Measurements from ENCODE around the gene GLYATL3. TPM values are rescaled to one million over a fixed set of nuclear protein-coding genes. Genes with fewer than 3 reads are reported as not detected.

GLYATL3 gene
- total RNA-seq, 1 donor from 2014 or later = not detected

DNA sequence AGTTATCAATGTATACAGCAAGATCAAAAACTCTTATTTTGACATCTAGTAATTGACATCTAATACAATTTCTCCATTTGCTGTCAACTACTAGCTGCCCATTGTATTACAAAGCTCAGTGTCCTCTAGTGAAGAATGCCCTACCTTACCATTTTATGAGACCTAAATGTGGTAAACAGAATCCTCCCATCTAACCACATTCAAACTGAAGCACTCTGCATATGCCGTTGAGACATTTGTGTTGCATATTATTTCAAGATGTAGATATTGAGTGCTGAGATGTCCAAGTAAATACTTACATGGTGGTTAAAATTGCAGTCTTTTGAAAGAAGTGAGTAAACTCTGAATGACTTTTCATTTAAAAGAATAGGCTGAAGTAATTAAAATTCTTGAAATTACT lies 597 bp upstream of the GLYATL3 start:
- TF ChIP-seq, protein P1, sequence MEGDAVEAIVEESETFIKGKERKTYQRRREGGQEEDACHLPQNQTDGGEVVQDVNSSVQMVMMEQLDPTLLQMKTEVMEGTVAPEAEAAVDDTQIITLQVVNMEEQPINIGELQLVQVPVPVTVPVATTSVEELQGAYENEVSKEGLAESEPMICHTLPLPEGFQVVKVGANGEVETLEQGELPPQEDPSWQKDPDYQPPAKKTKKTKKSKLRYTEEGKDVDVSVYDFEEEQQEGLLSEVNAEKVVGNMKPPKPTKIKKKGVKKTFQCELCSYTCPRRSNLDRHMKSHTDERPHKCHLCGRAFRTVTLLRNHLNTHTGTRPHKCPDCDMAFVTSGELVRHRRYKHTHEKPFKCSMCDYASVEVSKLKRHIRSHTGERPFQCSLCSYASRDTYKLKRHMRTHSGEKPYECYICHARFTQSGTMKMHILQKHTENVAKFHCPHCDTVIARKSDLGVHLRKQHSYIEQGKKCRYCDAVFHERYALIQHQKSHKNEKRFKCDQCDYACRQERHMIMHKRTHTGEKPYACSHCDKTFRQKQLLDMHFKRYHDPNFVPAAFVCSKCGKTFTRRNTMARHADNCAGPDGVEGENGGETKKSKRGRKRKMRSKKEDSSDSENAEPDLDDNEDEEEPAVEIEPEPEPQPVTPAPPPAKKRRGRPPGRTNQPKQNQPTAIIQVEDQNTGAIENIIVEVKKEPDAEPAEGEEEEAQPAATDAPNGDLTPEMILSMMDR (IDR thresholded peaks at IDR 0.05) = no peak
- Mint-ChIP-seq H3K9me3 (ENCODE audit: unreplicated experiment) (no peaks in the 10 kb centered on the region), H3K4me1 (ENCODE audit: unreplicated experiment) (no peaks in the 10 kb centered on the region), H3K36me3 (ENCODE audit: unreplicated experiment) (no peaks in the 10 kb centered on the region), H3K4me3 (ENCODE audit: unreplicated experiment) (no peak overlapping the region), H3K27ac (ENCODE audit: unreplicated experiment) (no peak overlapping the region), H3K27me3 (ENCODE audit: unreplicated experiment) (peaks cover 18% of the 10 kb centered on the region)
- DNase-seq (ENCODE audit: extremely low spot score, unreplicated experiment) = no peak

DNA sequence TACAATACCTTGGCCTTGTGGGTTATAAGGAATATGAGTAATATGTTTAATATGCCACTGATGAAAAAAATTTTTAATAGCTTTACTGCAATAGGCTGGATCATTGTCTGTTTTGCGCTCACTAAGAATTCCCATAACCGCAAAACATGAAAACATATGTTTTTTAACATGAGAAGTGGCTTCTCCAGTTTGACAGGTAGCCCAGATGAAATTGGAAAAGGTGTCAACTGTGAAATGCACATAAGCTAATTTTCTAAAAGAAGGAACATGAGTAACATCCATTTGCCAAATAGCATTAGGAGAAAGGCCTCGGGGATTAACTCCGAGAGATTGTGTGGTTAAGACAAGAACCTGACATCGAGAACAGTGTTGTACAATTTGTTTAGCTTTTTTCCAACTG lies 4.9 kb downstream of the GLYATL3 start:
- Mint-ChIP-seq H3K27ac (ENCODE audit: unreplicated experiment) (no peak overlapping the region), H3K4me1 (ENCODE audit: unreplicated experiment) (no peaks in the 10 kb centered on the region), H3K27me3 (ENCODE audit: unreplicated experiment) (peaks cover 9% of the 10 kb centered on the region), H3K9me3 (ENCODE audit: unreplicated experiment) (peaks cover 9% of the 10 kb centered on the region), H3K36me3 (ENCODE audit: unreplicated experiment) (no peaks in the 10 kb centered on the region), H3K4me3 (ENCODE audit: unreplicated experiment) (no peak overlapping the region)
- no peak for DNase-seq (ENCODE audit: extremely low spot score, unreplicated experiment)
- TF ChIP-seq, protein P1 (IDR thresholded peaks at IDR 0.05) = no peak

DNA sequence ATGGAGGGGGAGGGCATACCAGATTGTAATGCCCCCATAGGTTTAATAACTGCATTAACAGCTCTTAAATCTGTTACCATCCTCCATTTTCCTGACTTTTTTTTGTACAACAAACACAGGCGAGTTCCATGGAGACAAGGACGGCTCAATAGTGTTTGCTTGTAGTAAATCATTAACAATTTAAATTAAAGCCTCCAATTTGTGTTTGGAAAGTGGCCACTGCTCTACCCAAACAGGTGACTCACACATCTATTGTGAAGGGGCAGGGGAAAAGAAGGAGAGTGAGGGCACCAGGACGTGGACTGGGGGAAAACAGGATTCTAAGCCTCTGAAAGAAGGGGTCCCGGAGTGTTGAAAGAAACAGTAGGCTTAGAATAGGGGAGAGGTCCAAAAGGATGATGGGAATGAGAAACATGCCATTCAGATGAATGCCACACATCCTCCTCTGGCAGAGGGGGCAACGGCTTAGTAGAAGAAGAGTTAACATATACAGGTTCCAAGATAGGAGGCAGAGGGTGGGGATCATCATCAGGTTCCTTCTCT lies 6.9 kb downstream of the GLYATL3 start:
- TF ChIP-seq, protein P1 (IDR thresholded peaks at IDR 0.05) = no peak
- no peak for DNase-seq (ENCODE audit: extremely low spot score, unreplicated experiment)
- Mint-ChIP-seq H3K4me3 (ENCODE audit: unreplicated experiment) (no peak overlapping the region), H3K4me1 (ENCODE audit: unreplicated experiment) (no peaks in the 10 kb centered on the region), H3K27me3 (ENCODE audit: unreplicated experiment) (no peaks in the 10 kb centered on the region), H3K27ac (ENCODE audit: unreplicated experiment) (no peak overlapping the region), H3K9me3 (ENCODE audit: unreplicated experiment) (peaks cover 9% of the 10 kb centered on the region), H3K36me3 (ENCODE audit: unreplicated experiment) (no peaks in the 10 kb centered on the region)

DNA sequence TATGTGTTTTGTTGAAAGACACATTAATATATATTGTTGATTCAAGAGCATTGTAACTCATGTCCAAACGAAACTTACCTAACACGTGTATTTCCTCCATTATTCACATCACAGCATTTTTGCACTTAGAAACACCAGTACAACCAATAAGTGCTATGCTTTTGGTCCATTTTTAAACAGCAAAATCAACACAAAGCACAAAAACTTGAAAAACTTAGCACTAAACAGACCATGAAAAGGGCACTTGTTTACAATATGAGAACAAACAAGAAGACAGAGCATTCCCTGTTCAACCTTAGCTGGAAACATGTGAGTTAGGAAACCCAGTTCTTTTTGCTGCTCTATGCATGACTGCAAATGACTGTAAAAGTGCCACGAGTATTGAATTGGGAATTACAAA lies 9.6 kb downstream of the GLYATL3 start:
- Mint-ChIP-seq H3K27ac (ENCODE audit: unreplicated experiment) (no peak overlapping the region), H3K27me3 (ENCODE audit: unreplicated experiment) (no peaks in the 10 kb centered on the region), H3K9me3 (ENCODE audit: unreplicated experiment) (peaks cover 9% of the 10 kb centered on the region), H3K36me3 (ENCODE audit: unreplicated experiment) (no peaks in the 10 kb centered on the region), H3K4me3 (ENCODE audit: unreplicated experiment) (no peak overlapping the region), H3K4me1 (ENCODE audit: unreplicated experiment) (peaks cover 5% of the 10 kb centered on the region)
- no peak for DNase-seq (ENCODE audit: extremely low spot score, unreplicated experiment)
- TF ChIP-seq, protein P1 (IDR thresholded peaks at IDR 0.05) = no peak

DNA sequence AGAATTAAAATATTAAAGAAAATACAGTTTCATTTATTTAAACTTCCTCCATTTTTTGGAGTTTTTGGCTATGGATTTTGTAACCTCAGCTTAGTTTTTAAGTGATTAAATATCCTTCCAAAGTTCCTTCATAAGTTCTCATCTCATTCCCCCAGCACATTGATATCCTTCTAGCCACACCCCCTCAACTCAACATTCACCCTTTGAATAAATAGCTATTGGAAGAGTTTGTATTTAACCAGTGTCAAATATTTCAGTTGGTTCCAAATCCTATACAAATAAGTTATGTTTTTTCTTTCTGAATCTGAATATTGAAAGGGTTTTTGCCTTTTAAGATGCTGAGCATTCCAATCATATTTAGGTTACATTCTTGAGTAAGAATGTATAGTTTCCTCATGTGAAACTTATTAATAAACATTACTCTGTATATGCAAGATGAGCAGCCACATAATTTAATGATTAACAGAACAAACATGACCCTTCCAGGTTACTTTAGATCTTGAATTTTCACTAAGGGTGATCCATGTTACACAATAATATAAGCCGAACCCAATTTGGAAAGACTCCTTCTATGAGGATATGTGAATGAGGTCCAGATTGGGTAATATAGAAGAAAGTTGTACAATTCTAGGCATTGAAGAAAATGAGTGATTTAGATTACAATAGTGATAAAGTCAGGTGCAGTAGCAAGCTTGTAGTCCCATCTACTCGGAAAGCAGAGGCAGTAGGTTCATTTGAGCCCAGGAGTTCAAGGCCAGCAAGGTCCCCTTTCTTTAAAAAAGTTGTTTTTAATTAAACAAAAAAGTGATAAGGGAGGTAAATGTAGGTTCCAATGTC lies 13.6 kb downstream of the GLYATL3 start:
- Mint-ChIP-seq H3K27me3 (ENCODE audit: unreplicated experiment) (no peaks in the 10 kb centered on the region), H3K9me3 (ENCODE audit: unreplicated experiment) (no peaks in the 10 kb centered on the region), H3K4me1 (ENCODE audit: unreplicated experiment) (peaks cover 5% of the 10 kb centered on the region), H3K27ac (ENCODE audit: unreplicated experiment) (no peak overlapping the region), H3K4me3 (ENCODE audit: unreplicated experiment) (no peak overlapping the region), H3K36me3 (ENCODE audit: unreplicated experiment) (no peaks in the 10 kb centered on the region)
- DNase-seq (ENCODE audit: extremely low spot score, unreplicated experiment) = no peak
- TF ChIP-seq, protein P1 (IDR thresholded peaks at IDR 0.05) = no peak
